Effector memory CD8-positive, alpha-beta T cell (primary cell): Measurements from ENCODE around the gene PHLDB1.
A peak's percentile ranks its signal among the peaks of the same experiment; 100 is the strongest.

Source experiments
- ATAC-seq: fragments of 150-1000 bp; cut with Tn5 transposase; replicated peaks from 2 replicates; pipeline ENCODE4 v1.10.0; 2021; ENCODE audit warnings: mild to moderate bottlenecking, moderate library complexity
- DNase-seq, 3 experiments: peaks; one replicate each; pipeline ENCODE4 v3.0.0; 2021
- H3K27ac Mint-ChIP-seq, 2 donors: one replicate each; pipeline ENCODE4 v1.8.0; 2022; ENCODE audit warnings: mild to moderate bottlenecking in 2 of 2, mixed read lengths in 2 of 2, moderate library complexity in 2 of 2
- H3K27me3 Mint-ChIP-seq, 2 donors: one replicate each; pipeline ENCODE4 v1.8.0; 2022; ENCODE audit warnings: mixed read lengths in 2 of 2
- H3K36me3 Mint-ChIP-seq: one replicate; pipeline ENCODE4 v1.8.0; 2022; ENCODE audit warnings: mild to moderate bottlenecking, moderate library complexity, mixed read lengths; ENCODE audit not compliant: insufficient read depth
- H3K4me1 Mint-ChIP-seq, 2 donors: one replicate each; pipeline ENCODE4 v1.8.0; 2022; ENCODE audit warnings: low read depth in 2 of 2, mixed read lengths in 2 of 2
- H3K4me3 Mint-ChIP-seq, 2 donors: one replicate each; pipeline ENCODE4 v1.8.0; 2022; ENCODE audit warnings: mild to moderate bottlenecking in 2 of 2, mixed read lengths in 2 of 2, moderate library complexity in 2 of 2
- H3K9me3 Mint-ChIP-seq, 2 donors: one replicate each; pipeline ENCODE4 v1.8.0; 2022; ENCODE audit warnings: mixed read lengths in 2 of 2

PHLDB1 gene

DNA sequence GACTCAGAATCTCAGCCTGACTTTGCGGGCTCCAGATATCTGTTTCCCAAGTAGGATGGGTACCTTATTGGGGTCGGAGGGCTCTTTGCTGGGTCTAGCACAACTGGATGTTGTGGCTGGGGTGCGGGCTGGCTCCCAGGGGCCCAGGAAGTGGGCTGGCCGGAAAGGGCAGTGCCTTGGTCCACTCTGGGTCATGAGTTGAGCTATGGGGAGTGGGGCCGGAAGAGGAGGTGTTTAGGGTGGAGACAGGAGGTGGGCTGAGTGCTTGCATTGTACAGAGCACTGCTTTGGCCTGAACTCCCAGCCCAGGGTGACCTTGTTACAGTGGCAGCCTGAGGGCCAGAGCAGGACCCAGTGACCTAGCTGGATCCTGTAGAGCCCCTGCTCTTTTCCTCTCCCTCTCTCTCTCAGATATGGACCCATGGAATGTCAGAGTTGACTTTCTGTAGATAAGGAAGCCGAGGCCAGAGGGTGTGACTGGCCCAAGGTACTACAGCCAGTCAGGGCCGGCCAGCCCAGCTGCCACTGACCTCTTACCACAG is 13.2 kb downstream of the PHLDB1 start:
- Mint-ChIP-seq H3K4me1 (peaks cover 4 to 5% of the 10 kb centered on the region in 2 donors), H3K4me3 (peak overlapping the region; percentile 68 to 73), H3K9me3 (no peaks in the 10 kb centered on the region), H3K36me3 (no peaks in the 10 kb centered on the region), H3K27me3 (peaks cover 16 to 28% of the 10 kb centered on the region in 2 donors), H3K27ac (peak overlapping the region in 1 of 2 donors; percentile 50)
- DNase-seq (no peak), ATAC-seq (no peak)

DNA sequence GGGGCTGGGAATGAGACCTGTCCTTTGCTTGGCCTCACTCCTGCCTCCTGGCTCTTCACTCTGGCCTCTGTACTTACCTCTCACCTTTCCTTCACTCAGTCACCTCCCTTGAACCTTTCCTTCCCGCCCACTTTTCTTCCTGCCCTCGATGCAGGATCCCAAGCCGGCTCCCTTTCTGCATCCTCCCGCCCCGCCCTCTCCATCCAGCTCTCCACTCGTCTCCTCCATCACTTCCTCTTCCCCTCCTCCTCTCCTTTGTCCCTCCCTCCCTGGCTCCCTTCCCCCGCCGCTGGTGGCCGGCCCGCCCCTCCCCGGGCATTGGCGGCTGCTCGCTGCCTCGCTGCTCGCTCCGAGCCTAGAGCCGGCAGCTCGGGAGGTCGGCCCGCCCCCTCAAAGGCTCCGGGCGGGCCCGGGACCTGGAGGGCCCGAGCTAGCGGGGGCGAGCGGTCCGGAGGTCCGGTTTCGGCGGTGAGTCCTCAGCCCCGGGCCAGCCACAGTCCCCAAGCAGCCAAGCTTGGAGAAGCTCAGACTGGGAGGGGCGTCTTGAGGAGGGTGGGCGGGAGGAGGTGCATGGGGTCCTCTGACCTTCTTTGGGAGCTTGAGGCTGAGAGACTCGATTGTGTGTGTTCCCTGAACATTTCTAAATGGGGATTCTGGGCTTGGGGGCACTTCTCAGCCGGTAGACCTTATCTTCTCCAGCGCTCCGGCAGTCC is 13.8 kb downstream of the PHLDB1 start:
- no peaks in the 10 kb centered on the region for H3K36me3 Mint-ChIP-seq
- H3K4me3 Mint-ChIP-seq = peak overlapping the region; percentile 68 to 73
- H3K4me1 Mint-ChIP-seq = peaks cover 4 to 5% of the 10 kb centered on the region in 2 donors
- H3K9me3 Mint-ChIP-seq = no peaks in the 10 kb centered on the region
- H3K27ac Mint-ChIP-seq = peak overlapping the region in 1 of 2 donors; percentile 56
- DNase-seq (no peak), ATAC-seq (peak; percentile 66)
- peaks cover 16 to 28% of the 10 kb centered on the region in 2 donors for H3K27me3 Mint-ChIP-seq

DNA sequence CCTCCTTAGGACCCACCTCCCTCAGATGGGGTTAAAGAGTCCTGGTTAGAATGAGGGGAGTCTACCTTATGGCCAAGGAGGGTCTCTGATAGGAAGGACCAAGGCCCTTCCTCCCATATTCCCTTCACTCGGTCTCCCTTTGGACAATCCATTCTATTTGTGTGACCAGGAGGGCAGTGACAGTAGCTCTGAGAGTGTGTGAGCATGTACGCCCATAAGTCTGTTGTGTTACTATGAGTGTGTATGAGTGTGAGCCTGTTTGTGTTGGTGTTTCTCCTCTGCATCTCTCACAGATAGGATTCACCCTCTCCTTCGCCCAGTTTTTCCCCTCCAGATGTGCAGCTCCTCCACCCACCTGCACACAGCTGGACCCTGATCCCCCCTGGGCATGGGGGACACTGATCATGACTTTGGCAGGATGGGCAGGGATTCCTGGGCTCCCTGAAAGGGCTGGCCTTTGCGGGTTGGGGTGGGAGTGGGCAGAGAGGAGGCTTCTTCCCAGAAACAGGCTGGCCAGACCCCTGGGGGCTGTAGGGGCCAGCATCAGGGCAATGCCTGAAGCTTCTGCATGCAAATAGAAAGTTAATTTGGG is 14.5 kb downstream of the PHLDB1 start:
- ATAC-seq = no peak
- peaks cover 4 to 5% of the 10 kb centered on the region in 2 donors for H3K4me1 Mint-ChIP-seq
- no peaks in the 10 kb centered on the region for H3K36me3 Mint-ChIP-seq
- peaks cover 16 to 28% of the 10 kb centered on the region in 2 donors for H3K27me3 Mint-ChIP-seq
- DNase-seq = no peak
- peak overlapping the region; percentile 26 to 73 for H3K4me3 Mint-ChIP-seq
- peak overlapping the region in 1 of 2 donors; percentile 56 for H3K27ac Mint-ChIP-seq
- no peaks in the 10 kb centered on the region for H3K9me3 Mint-ChIP-seq

DNA sequence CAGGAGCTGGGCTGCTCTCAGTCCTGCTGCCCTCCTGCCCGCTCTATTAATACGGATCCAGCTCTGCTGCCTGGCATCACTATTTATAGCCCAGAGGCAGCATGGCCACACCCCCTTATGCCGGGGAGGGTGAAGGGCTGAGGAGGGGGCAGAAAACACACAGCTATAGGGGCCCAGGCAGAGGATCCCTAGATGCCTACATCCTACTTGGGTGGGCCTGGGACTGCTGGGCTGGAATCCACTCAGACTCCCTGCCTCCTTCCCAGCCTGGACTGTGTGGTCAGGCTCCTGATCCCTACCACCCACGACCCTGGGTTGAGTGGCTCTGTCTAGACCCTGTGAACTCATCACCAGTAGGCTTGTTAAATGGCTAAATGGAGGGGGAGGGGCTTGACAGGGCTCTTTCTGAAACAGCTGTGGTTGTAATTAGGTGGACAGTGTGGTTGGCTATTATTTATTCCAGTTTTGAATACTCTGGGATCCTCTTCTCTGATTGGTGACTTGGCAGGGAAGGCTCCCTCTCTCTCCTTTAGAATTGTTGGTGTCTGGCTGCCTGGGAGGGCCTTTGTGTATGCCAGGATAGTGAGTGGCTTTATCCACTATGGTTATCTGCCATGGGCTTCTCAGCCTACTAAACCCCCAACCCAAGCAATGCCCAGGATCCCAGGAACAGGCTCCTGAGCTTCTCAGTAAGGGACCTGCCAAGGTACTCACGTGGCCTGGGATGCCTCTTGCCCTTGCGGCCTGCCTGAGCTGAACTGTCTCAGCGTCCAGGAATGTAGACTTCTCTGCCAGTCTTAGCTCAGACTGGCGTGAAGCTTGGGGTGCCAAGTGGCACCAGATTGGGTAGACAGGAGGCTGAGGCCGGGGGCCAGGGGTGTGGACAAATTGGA is 15.2 kb downstream of the PHLDB1 start:
- ATAC-seq (no peak), DNase-seq (no peak)
- H3K27ac Mint-ChIP-seq = no peak overlapping the region
- no peaks in the 10 kb centered on the region for H3K9me3 Mint-ChIP-seq
- H3K27me3 Mint-ChIP-seq = peaks cover 16 to 28% of the 10 kb centered on the region in 2 donors
- H3K4me3 Mint-ChIP-seq = no peak overlapping the region
- no peaks in the 10 kb centered on the region for H3K36me3 Mint-ChIP-seq
- peaks cover 4 to 5% of the 10 kb centered on the region in 2 donors for H3K4me1 Mint-ChIP-seq

DNA sequence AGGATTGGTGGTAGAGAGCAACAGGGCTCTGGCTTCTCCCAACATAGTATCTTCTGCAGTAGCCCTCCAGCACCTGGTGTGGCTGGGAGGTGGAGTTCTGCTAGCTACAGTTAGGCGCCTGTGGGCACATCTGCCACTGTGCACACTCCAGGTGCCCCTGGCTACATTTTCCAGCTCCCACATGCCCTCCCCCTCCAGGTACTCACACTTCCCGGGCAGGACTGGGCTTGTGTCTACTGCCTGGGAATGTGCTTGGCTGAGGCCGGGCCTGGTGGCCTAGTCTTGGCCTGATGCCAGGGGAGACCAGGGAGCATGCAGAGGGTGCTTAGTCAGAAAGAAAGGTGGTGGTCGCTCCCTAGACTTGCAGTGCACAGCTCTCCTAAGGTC is 15.8 kb downstream of the PHLDB1 start:
- Mint-ChIP-seq H3K9me3 (no peaks in the 10 kb centered on the region), H3K36me3 (no peaks in the 10 kb centered on the region), H3K4me1 (peaks cover 4 to 5% of the 10 kb centered on the region in 2 donors), H3K4me3 (no peak overlapping the region), H3K27ac (no peak overlapping the region), H3K27me3 (peaks cover 16 to 28% of the 10 kb centered on the region in 2 donors)
- ATAC-seq = no peak
- no peak for DNase-seq

DNA sequence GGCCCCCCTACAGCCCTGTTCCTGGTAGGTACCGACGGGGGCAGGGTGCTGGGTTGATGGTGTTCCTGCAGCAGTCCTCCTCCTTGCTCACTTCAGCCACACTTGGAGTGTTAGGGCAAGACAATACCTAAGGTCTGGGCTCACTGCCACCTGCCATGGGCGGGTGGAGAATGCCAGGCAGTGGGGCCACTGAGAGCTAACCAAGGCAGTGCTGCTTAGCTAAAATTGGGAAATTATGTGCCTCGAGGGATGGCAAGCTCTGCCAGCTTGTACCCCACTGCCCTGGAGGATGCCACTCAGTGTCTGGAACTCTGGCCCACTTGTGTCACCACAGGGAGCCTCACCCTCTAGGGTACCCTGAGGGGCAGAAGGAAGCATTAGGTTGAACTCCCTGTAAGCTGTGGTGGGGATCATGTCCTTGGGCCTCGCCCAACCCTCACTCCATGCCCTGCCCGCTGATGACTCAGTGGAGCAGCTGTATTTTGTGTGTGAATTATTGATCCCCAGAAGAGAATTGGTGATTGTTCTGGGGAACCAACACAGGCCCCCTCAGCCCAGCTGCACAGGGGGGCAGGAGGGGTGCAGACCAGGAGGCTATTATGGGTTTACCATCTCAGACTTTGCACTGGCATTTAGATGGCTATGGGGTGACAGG is 17.7 kb downstream of the PHLDB1 start:
- Mint-ChIP-seq H3K27me3 (peaks cover 9 to 28% of the 10 kb centered on the region in 2 donors), H3K4me3 (no peak overlapping the region), H3K36me3 (no peaks in the 10 kb centered on the region), H3K4me1 (peaks cover 4 to 5% of the 10 kb centered on the region in 2 donors), H3K9me3 (no peaks in the 10 kb centered on the region), H3K27ac (no peak overlapping the region)
- no peak for ATAC-seq
- no peak for DNase-seq

DNA sequence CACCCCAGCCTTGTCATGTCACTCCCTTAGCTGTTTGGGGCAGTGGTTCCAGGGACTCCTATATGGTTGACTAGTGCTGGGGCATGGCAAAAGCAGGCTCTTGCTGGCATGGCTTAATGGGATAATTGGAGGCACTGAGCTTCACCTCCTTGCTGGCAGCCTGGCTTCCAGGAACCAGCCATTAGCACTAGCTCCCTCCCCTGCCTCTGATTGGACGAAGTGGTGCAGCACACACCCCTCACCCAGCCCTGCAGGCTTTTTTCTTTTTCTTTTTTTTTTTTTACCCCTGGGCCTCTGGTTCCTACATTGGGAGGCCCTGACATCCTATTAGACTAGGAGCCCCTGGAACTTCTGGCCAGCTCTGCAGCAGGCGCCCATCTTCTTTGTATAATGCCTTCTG is 18.6 kb downstream of the PHLDB1 start:
- DNase-seq = no peak
- H3K27me3 Mint-ChIP-seq = peaks cover 3 to 21% of the 10 kb centered on the region in 2 donors
- no peak for ATAC-seq
- H3K36me3 Mint-ChIP-seq = no peaks in the 10 kb centered on the region
- H3K4me3 Mint-ChIP-seq = no peak overlapping the region
- no peaks in the 10 kb centered on the region for H3K9me3 Mint-ChIP-seq
- H3K4me1 Mint-ChIP-seq = peaks cover 1 to 2% of the 10 kb centered on the region in 2 donors
- peak overlapping the region in 1 of 2 donors; percentile 77 for H3K27ac Mint-ChIP-seq

DNA sequence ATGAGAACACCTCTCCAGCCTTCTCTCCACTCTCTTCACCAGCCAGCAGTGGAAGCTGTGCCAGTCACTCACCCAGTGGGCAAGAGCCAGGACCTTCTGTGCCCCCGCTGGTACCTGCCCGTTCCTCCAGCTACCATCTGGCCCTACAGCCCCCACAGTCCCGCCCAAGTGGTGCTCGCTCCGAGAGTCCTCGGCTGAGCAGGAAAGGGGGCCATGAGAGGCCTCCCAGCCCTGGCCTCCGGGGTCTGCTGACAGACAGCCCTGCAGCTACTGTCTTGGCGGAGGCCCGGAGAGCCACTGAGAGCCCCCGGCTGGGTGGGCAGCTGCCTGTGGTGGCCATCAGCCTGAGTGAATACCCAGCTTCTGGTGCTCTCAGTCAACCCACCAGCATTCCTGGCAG is 20.2 kb downstream of the PHLDB1 start:
- Mint-ChIP-seq H3K27ac (no peak overlapping the region), H3K27me3 (peaks cover 0 to 7% of the 10 kb centered on the region in 2 donors), H3K36me3 (no peaks in the 10 kb centered on the region), H3K4me3 (no peak overlapping the region), H3K4me1 (no peaks in the 10 kb centered on the region), H3K9me3 (no peaks in the 10 kb centered on the region)
- no peak for ATAC-seq
- no peak for DNase-seq

DNA sequence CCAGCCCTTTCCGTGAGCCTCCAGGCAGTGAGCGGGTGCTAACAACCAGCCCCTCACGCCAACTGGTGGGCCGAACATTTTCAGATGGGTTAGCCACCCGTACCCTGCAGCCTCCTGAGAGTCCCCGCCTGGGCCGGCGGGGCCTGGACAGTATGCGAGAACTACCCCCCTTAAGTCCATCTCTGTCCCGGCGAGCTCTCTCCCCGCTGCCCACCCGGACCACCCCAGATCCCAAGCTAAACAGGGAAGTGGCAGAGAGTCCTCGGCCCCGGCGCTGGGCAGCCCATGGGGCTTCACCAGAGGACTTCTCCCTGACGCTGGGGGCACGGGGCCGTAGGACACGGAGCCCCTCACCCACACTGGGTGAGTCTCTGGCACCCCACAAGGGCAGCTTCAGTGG is 20.6 kb downstream of the PHLDB1 start:
- no peak for DNase-seq
- Mint-ChIP-seq H3K4me1 (no peaks in the 10 kb centered on the region), H3K36me3 (no peaks in the 10 kb centered on the region), H3K9me3 (no peaks in the 10 kb centered on the region), H3K4me3 (no peak overlapping the region), H3K27ac (no peak overlapping the region), H3K27me3 (peaks cover 0 to 5% of the 10 kb centered on the region in 2 donors)
- no peak for ATAC-seq

DNA sequence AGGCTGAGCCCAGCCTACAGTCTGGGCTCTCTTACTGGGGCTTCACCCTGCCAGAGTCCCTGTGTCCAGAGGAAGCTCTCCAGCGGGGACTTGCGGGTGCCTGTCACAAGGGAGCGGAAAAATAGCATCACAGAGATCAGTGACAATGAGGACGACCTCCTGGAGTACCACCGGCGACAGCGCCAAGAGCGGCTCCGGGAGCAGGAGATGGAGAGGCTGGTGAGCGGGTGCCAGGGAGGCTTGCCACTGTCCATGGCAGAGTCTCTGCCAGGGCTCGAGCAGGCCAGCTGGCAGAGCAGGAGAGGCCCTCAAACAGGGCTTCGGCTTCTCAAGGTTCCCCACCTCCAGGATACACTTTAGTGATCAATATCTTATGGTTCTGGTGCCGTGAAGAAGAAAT is 21.0 kb downstream of the PHLDB1 start:
- DNase-seq = no peak
- H3K9me3 Mint-ChIP-seq = no peaks in the 10 kb centered on the region
- H3K36me3 Mint-ChIP-seq = no peaks in the 10 kb centered on the region
- H3K27me3 Mint-ChIP-seq = peaks cover 0 to 7% of the 10 kb centered on the region in 2 donors
- H3K27ac Mint-ChIP-seq = no peak overlapping the region
- no peak for ATAC-seq
- no peaks in the 10 kb centered on the region for H3K4me1 Mint-ChIP-seq
- H3K4me3 Mint-ChIP-seq = no peak overlapping the region

DNA sequence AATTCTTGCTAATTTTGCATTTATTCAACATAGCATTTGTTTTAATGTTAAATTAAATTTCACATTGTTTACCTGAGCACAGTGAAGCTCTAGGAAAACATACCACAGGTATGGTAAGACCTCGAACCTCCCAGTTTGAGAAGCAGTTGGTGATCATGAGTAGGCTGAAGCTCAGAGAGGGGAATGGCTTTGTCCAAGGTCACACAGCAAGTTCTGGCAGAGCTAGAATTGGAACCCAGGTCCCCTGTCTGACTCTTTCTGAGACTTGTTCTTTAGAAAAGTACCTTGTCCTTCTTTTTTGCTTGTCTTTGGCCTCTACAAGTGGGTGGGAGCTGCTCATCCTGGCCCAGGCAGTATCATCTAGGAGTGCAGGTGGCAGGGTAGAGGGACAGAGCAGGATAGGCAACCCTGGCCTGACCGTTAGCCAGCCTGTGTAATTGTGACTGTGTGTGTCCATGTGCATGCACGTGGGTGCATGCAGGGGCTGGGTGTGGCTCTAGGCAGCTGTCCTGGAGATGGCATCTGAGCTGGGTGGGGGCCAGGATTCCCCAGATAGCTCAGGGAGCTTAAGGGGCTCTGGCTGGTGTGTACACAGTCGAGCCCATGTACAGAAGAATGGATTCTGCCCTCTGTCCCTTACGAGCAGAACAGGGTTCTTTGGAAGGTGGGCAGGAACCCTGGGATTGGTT is 21.6 kb downstream of the PHLDB1 start:
- ATAC-seq (no peak), DNase-seq (no peak)
- H3K36me3 Mint-ChIP-seq = no peaks in the 10 kb centered on the region
- H3K4me3 Mint-ChIP-seq = no peak overlapping the region
- no peaks in the 10 kb centered on the region for H3K4me1 Mint-ChIP-seq
- H3K27me3 Mint-ChIP-seq = peaks cover 0 to 9% of the 10 kb centered on the region in 2 donors
- H3K9me3 Mint-ChIP-seq = no peaks in the 10 kb centered on the region
- H3K27ac Mint-ChIP-seq = no peak overlapping the region

DNA sequence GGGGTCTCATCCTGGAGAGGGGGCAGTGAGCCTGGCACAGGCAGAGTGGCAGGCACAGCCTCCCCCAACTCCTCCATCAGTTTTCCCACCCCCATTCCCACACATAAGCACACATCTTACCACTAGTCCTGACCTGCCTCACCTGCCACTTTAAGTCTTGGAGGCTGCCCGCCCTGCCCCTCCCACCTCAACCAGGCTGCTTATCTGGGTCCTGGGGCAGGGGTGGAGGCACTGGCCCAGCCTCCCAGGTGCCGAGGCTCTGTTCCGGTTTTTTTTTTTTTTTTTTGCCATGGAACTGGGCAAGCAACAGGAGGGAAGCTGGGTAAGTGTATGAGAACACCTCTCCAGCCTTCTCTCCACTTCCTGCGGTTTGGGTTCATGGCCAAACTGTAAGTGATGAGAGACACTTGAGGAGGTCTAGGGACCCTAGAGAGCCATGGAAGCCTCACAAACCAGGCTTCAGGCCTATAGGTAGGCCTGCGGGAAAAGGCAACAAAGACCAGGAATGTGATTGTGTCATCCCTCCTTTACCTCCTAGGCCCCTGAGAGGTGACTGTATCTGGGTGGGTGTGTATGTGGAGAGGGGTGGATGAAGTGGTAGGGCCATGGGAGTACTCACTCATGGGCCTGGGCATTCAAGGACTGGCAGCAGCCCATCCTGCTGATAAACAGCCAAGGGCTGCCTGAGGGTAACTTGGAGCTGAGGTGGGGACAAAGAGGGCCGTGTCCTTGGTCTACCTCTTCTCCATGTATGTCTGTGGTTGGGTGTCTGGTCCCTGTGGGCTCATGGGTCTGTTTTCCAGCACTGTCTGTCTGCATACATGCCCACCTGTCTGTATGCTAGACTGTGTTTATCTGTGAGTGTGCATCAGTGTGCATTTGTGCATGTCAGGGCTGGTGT is 22.6 kb downstream of the PHLDB1 start:
- Mint-ChIP-seq H3K27ac (no peak overlapping the region), H3K4me1 (peaks cover 0 to 5% of the 10 kb centered on the region in 2 donors), H3K9me3 (no peaks in the 10 kb centered on the region), H3K4me3 (no peak overlapping the region), H3K36me3 (no peaks in the 10 kb centered on the region), H3K27me3 (peaks cover 0 to 9% of the 10 kb centered on the region in 2 donors)
- ATAC-seq (no peak), DNase-seq (no peak)
